Gastrocnemius medialis (tissue), 4 donors: ENCODE data around the gene PHC1. TPM values are rescaled to one million over a fixed set of nuclear protein-coding genes. Genes with fewer than 3 reads are reported as not detected.

Source experiments
- ATAC-seq, 2 donors: fragments of 150-250 bp; one replicate each; pipeline ENCODE4 v1.9.1; 2016
- DNase-seq, 2 donors: peaks; one replicate each; pipeline ENCODE4 v3.0.0-alpha.2; 2019
- H3K27ac ChIP-seq, 4 donors: fragments of 200-600 bp; sonication (generic); 1 replicate in 1 of 4; 2 replicates in 3 of 4; pipeline ENCODE4 v1.5.1; 2016 to 2018; ENCODE audit warnings: mild to moderate bottlenecking in 2 of 4, moderate library complexity in 1 of 4
- H3K27me3 ChIP-seq, 3 donors: fragments of 200-600 bp; sonication (generic) in 2 of 3; 1 replicate in 1 of 3; 2 replicates in 2 of 3; pipeline versions ENCODE4 v1.5.1 to v1.6.0; 2016 to 2019; ENCODE audit warnings: mild to moderate bottlenecking in 1 of 3, moderate library complexity in 1 of 3
- H3K36me3 ChIP-seq, 2 donors: fragments of 200-600 bp; sonication (generic) in 1 of 2; one replicate each; pipeline ENCODE4 v1.5.1; 2017 to 2018
- H3K4me1 ChIP-seq, 2 donors: fragments of 200-600 bp; sonication (generic) in 1 of 2; one replicate each; pipeline ENCODE4 v1.5.1; 2016 to 2017; ENCODE audit warnings: mild to moderate bottlenecking in 2 of 2
- H3K4me3 ChIP-seq, 4 donors: fragments of 200-600 bp; sonication (generic) in 3 of 4; 1 replicate in 1 of 4; 2 replicates in 3 of 4; pipeline ENCODE4 v1.5.1; 2016 to 2019; ENCODE audit warnings: mild to moderate bottlenecking in 2 of 4
- H3K9me3 ChIP-seq, 3 donors: fragments of 200-600 bp; sonication (generic) in 2 of 3; 1 replicate in 1 of 3; 2 replicates in 2 of 3; pipeline ENCODE4 v1.5.1; 2016 to 2019
- CTCF ChIP-seq, 5 experiments: fragments of 450-650 bp in 3 of 5; fragments of 200-600 bp in 2 of 5; sonication (generic) in 2 of 5; IDR thresholded peaks in 4 of 5; conservative IDR thresholded peaks in 1 of 5; 1 replicate in 4 of 5; 2 replicates in 1 of 5; pipeline ENCODE4 v1.5.1; 2016 to 2019; ENCODE audit warnings: antibody characterized with exemption in 5 of 5, mild to moderate bottlenecking in 3 of 5, moderate library complexity in 3 of 5
- POLR2A ChIP-seq, 2 donors: fragments of 450-650 bp; IDR thresholded peaks; one replicate each; pipeline ENCODE4 v1.6.1; 2017; ENCODE audit warnings: antibody characterized with exemption in 2 of 2, mild to moderate bottlenecking in 2 of 2, moderate library complexity in 2 of 2
- in situ Hi-C, 4 donors: fragments of 200-750 bp; cut with MboI; loops; one replicate each; pipeline versions ENCODE4 v1.15.0 to v1.8.0; 2017; ENCODE audit warnings: low sequenced_read_pairs in 4 of 4
- intact Hi-C: fragments of 100-400 bp; cut with DNase I; formaldehyde crosslinking; loops from one replicate; pipeline ENCODE4 v1.15.1; 2023; ENCODE audit warnings: low total_unique reads
- total RNA-seq, 4 donors: library from RNA; depleted of rRNA; stranded (reverse); fragments of >200 nt; gene quantifications; one replicate each; pipeline versions ENCODE4 v1.1.0 to v1.2.3, GENCODE V29; 2016

PHC1 gene
- total RNA-seq, 4 donors from 2014 or later: 21.9 to 33.5 (median 30.1) TPM

- Histone ChIP-seq H3K4me3 (no peak overlapping the region), H3K27ac (no peak overlapping the region), H3K27me3 (no peaks in the 10 kb centered on the region), H3K9me3 (no peaks in the 10 kb centered on the region), H3K4me1 (no peaks in the 10 kb centered on the region), H3K36me3 (no peaks in the 10 kb centered on the region)
- in situ Hi-C loops (no loop called here), intact Hi-C loops (no loop called here)
- ATAC-seq (no peak), DNase-seq (no peak)
- no peak for TF ChIP-seq CTCF (IDR thresholded peaks at IDR 0.05 in 4 of 5, conservative IDR thresholded peaks at IDR 0.05 in 1 of 5)
- TF ChIP-seq POLR2A (IDR thresholded peaks at IDR 0.05): no peak
These were observed 9.6 kb upstream of the PHC1 start for GRCh38 chr12:8904665-8905064.

- intact Hi-C loops (no loop called here), in situ Hi-C loops (no loop called here)
- TF ChIP-seq CTCF (IDR thresholded peaks at IDR 0.05 in 4 of 5, conservative IDR thresholded peaks at IDR 0.05 in 1 of 5) (no peak), POLR2A (IDR thresholded peaks at IDR 0.05) (no peak)
- Histone ChIP-seq H3K36me3 (no peaks in the 10 kb centered on the region), H3K4me3 (no peak overlapping the region), H3K9me3 (no peaks in the 10 kb centered on the region), H3K27me3 (no peaks in the 10 kb centered on the region), H3K27ac (no peak overlapping the region), H3K4me1 (no peaks in the 10 kb centered on the region)
- ATAC-seq (no peak), DNase-seq (no peak)
These were observed 8.8 kb upstream of the PHC1 start for GRCh38 chr12:8905546-8905945.

GRCh38 chr12:8906266-8907180 is 7.8 kb upstream of the PHC1 start:
- H3K36me3 ChIP-seq: no peaks in the 10 kb centered on the region
- H3K27ac ChIP-seq: no peak overlapping the region
- DNase-seq (no peak), ATAC-seq (no peak)
- H3K4me3 ChIP-seq: no peak overlapping the region
- in situ Hi-C loops (no loop called here), intact Hi-C loops (no loop called here)
- H3K9me3 ChIP-seq: no peaks in the 10 kb centered on the region
- no peaks in the 10 kb centered on the region for H3K27me3 ChIP-seq
- H3K4me1 ChIP-seq: no peaks in the 10 kb centered on the region
- no peak for TF ChIP-seq POLR2A (IDR thresholded peaks at IDR 0.05)
- TF ChIP-seq CTCF (IDR thresholded peaks at IDR 0.05 in 4 of 5, conservative IDR thresholded peaks at IDR 0.05 in 1 of 5): no peak

- no peaks in the 10 kb centered on the region for H3K4me1 ChIP-seq
These were observed 6.8 kb upstream of the PHC1 start for GRCh38 chr12:8907513-8907912.

More at GRCh38 chr12:8907513-8907912, 6.8 kb upstream of the PHC1 start:
- Histone ChIP-seq H3K4me3 (no peak overlapping the region), H3K27me3 (no peaks in the 10 kb centered on the region), H3K9me3 (no peaks in the 10 kb centered on the region), H3K36me3 (no peaks in the 10 kb centered on the region), H3K27ac (no peak overlapping the region)
- ATAC-seq: no peak
- intact Hi-C loops (no loop called here), in situ Hi-C loops (no loop called here)
- no peak for TF ChIP-seq CTCF (IDR thresholded peaks at IDR 0.05 in 4 of 5, conservative IDR thresholded peaks at IDR 0.05 in 1 of 5)
- no peak for DNase-seq
